Fibroblast of lung (primary cell): ENCODE results near the gene HSP90AB1. TPM values are rescaled to one million over a fixed set of nuclear protein-coding genes. Genes with fewer than 3 reads are reported as not detected.

Experiments
- DNase-seq, 2 donors: peaks; one replicate each; pipeline versions ENCODE4 v3.0.0 to v3.0.0-alpha.2; 2010; ENCODE audit warnings: low read depth in 2 of 2
- H2AFZ ChIP-seq: 2 replicates; pipeline ENCODE4 v1.5.1; 2012; ENCODE audit warnings: low read length, control low read depth, inconsistent platforms
- H3K27ac ChIP-seq: 2 replicates; pipeline ENCODE4 v1.5.1; 2011; ENCODE audit warnings: low read length, control low read depth; ENCODE audit not compliant: insufficient read depth
- H3K27me3 ChIP-seq: 2 replicates; pipeline ENCODE4 v1.5.1; 2011; ENCODE audit warnings: mild to moderate bottlenecking, low read length; ENCODE audit not compliant: control insufficient read depth, insufficient read depth
- H3K36me3 ChIP-seq: 2 replicates; pipeline ENCODE4 v1.5.1; 2011; ENCODE audit warnings: low read length; ENCODE audit not compliant: control insufficient read depth, insufficient read depth
- H3K4me1 ChIP-seq: 2 replicates; pipeline ENCODE4 v1.5.1; 2011; ENCODE audit warnings: low read length; ENCODE audit not compliant: control insufficient read depth, insufficient read depth; ENCODE audit errors: extremely low read depth
- H3K4me2 ChIP-seq: 2 replicates; pipeline ENCODE4 v1.5.1; 2011; ENCODE audit warnings: low read length, control low read depth; ENCODE audit not compliant: insufficient read depth; ENCODE audit errors: extremely low read depth
- H3K4me3 ChIP-seq, 4 experiments: fragments of 200-600 bp in 1 of 4; sonication (generic) in 1 of 4; replicated peaks in 1 of 4; 2 replicates each; pipeline ENCODE4 v1.5.1; 2011 to 2016; ENCODE audit warnings: low read length in 4 of 4, low read depth in 3 of 4, mild to moderate bottlenecking in 3 of 4, control low read depth in 2 of 4, inconsistent platforms in 1 of 4, mixed read lengths in 1 of 4; ENCODE audit not compliant: insufficient read depth in 1 of 4; ENCODE audit errors: control extremely low read depth in 1 of 4
- H3K79me2 ChIP-seq: 2 replicates; pipeline ENCODE4 v1.5.1; 2012; ENCODE audit warnings: mild to moderate bottlenecking, low read length, inconsistent platforms; ENCODE audit not compliant: control insufficient read depth, insufficient read depth
- H3K9ac ChIP-seq: 2 replicates; pipeline ENCODE4 v1.5.1; 2011; ENCODE audit warnings: mild to moderate bottlenecking, low read length, control low read depth; ENCODE audit not compliant: insufficient read depth
- H3K9me3 ChIP-seq: 2 replicates; pipeline ENCODE4 v1.5.1; 2012; ENCODE audit warnings: low read depth, low read length; ENCODE audit not compliant: control insufficient read depth, insufficient read depth
- H4K20me1 ChIP-seq: 2 replicates; pipeline ENCODE4 v1.5.1; 2011; ENCODE audit warnings: low read length; ENCODE audit not compliant: control insufficient read depth, insufficient read depth; ENCODE audit errors: extremely low read depth
- CTCF ChIP-seq, 2 donors: IDR thresholded peaks in 1 of 2; conservative IDR thresholded peaks in 1 of 2; 1 replicate in 1 of 2; 2 replicates in 1 of 2; pipeline ENCODE4 v1.5.1; 2011 to 2012; ENCODE audit warnings: low read length in 2 of 2, control low read depth in 1 of 2, inconsistent platforms in 1 of 2, low read depth in 1 of 2, mild to moderate bottlenecking in 1 of 2
- EZH2 ChIP-seq: IDR thresholded peaks from 2 replicates; pipeline ENCODE4 v1.5.1; 2012; ENCODE audit warnings: low read length, control low read depth, mild to moderate bottlenecking; ENCODE audit errors: missing control alignments
- polyA plus RNA-seq, 2 donors: library from polyadenylated mRNA; depleted of rRNA in 1 of 2; stranded (reverse) in 1 of 2; unstranded in 1 of 2; fragments of >200 nt; gene quantifications; 2 replicates each; pipeline ENCODE4 v1.2.1, GENCODE V29; 2011 to 2012; ENCODE audit warnings: missing spikeins in 1 of 2
- total RNA-seq: library from RNA; depleted of rRNA; stranded (reverse); fragments of >200 nt; gene quantifications from 2 replicates; pipeline ENCODE4 v1.2.1, GENCODE V29; 2014

Gene HSP90AB1
- total and polyA plus RNA-seq, 2 donors (not counting 1 experiment from before 2014, with no cell fraction given), result 452 to 775 TPM

GRCh38 chr6:44248579-44248978 lies 1.7 kb downstream of the HSP90AB1 start:
- no peak for DNase-seq
- no peak for TF ChIP-seq CTCF (conservative IDR thresholded peaks at IDR 0.05 in 1 of 2, IDR thresholded peaks at IDR 0.05 in 1 of 2; ENCODE audit: low read depth in 1 of 2, low read length in 2 of 2)
- TF ChIP-seq EZH2, result no peak
- no peak overlapping the region for H3K27ac ChIP-seq
- no peak overlapping the region for H2AFZ ChIP-seq
- H3K27me3 ChIP-seq, result no peaks in the 10 kb centered on the region
- H3K4me1 ChIP-seq, result peaks cover 5% of the 10 kb centered on the region
- H3K4me2 ChIP-seq, result peak overlapping the region; percentile 76
- H4K20me1 ChIP-seq, result peaks cover 8% of the 10 kb centered on the region
- peaks cover 27% of the 10 kb centered on the region for H3K36me3 ChIP-seq
- H3K9me3 ChIP-seq, result no peaks in the 10 kb centered on the region
- peak overlapping the region; percentile 69 to 91 (median 86) for H3K4me3 ChIP-seq
- H3K79me2 ChIP-seq, result peaks cover 58% of the 10 kb centered on the region
- no peak overlapping the region for H3K9ac ChIP-seq

- Histone ChIP-seq H3K36me3 (peaks cover 28% of the 10 kb centered on the region), H3K4me2 (peak overlapping the region; percentile 76), H3K79me2 (peaks cover 59% of the 10 kb centered on the region), H2AFZ (no peak overlapping the region), H3K4me1 (peaks cover 5% of the 10 kb centered on the region), H3K9ac (no peak overlapping the region), H3K9me3 (no peaks in the 10 kb centered on the region), H3K27me3 (no peaks in the 10 kb centered on the region), H4K20me1 (peaks cover 8% of the 10 kb centered on the region), H3K27ac (no peak overlapping the region), H3K4me3 (peak overlapping the region in 3 of 4 experiments; percentile 85 to 91 (median 87))
- no peak for DNase-seq
- TF ChIP-seq EZH2 (no peak), CTCF (conservative IDR thresholded peaks at IDR 0.05 in 1 of 2, IDR thresholded peaks at IDR 0.05 in 1 of 2; ENCODE audit: low read depth in 1 of 2, low read length in 2 of 2) (no peak)
Observed at GRCh38 chr6:44249082-44249748, 2.3 kb downstream of the HSP90AB1 start.

- Histone ChIP-seq H2AFZ (no peak overlapping the region), H3K9me3 (no peaks in the 10 kb centered on the region), H3K4me1 (peaks cover 5% of the 10 kb centered on the region), H3K36me3 (peaks cover 33% of the 10 kb centered on the region), H3K4me3 (peak overlapping the region in 1 of 4 experiments; percentile 14), H3K9ac (no peak overlapping the region), H3K27me3 (no peaks in the 10 kb centered on the region), H4K20me1 (peaks cover 8% of the 10 kb centered on the region), H3K27ac (peak overlapping the region; percentile 11), H3K4me2 (no peak overlapping the region), H3K79me2 (peaks cover 60% of the 10 kb centered on the region)
- TF ChIP-seq CTCF (conservative IDR thresholded peaks at IDR 0.05 in 1 of 2, IDR thresholded peaks at IDR 0.05 in 1 of 2; ENCODE audit: low read depth in 1 of 2, low read length in 2 of 2), result no peak
- TF ChIP-seq EZH2, result no peak
- DNase-seq, result peak in 1 of 2 donors; percentile 15
Observed at GRCh38 chr6:44250067-44250717, 3.3 kb downstream of the HSP90AB1 start.
